HCT116 (cell line): ENCODE measurements around the gene VWC2. TPM values are rescaled to one million over a fixed set of nuclear protein-coding genes. Genes with fewer than 3 reads are reported as not detected.

Experiments
- ATAC-seq: fragments of 200-7000 bp; cut with Tn5 transposase; 2 replicates; pipeline ENCODE4 v1.9.1; 2020; ENCODE audit warnings: mild to moderate bottlenecking, moderate library complexity
- BruUV-seq: library from RNA; stranded (reverse); fragments of 400-500 nt; replicated peaks from 2 replicates; lab custom pipeline; 2021; lab: Mats Ljungman, UMichigan
- CTCF ChIA-PET: fragments of 300-600 bp; sonication (Branson Sonifier 250); formaldehyde crosslinking; loops from one replicate; lab custom pipeline; 2021; ENCODE audit warnings: antibody characterized with exemption; lab: Charles Lee
- POLR2A ChIA-PET: fragments of 300-600, 350-600 bp; sonication (Branson Sonifier 250); formaldehyde crosslinking; loops from one replicate; lab custom pipeline; 2021; ENCODE audit warnings: antibody characterized with exemption; lab: Charles Lee
- RAD21 ChIA-PET, 2 experiments: fragments of 300-600 bp; sonication (Branson Sonifier 250); formaldehyde crosslinking; loops; one replicate each; lab custom pipeline; 2023; ENCODE audit warnings: low total read pairs in 2 of 2; ENCODE audit not compliant: uncharacterized antibody in 2 of 2, unreplicated experiment in 2 of 2, low non-redundant PET in 1 of 2; lab: Charles Lee
- DNase-seq: peaks from one replicate; pipeline ENCODE4 v3.0.0-alpha.2; 2010; ENCODE audit warnings: low read depth, low spot score
- H2AFZ ChIP-seq: fragments of 200-600 bp; shearing (Covaris generic), sonication (generic); 2 replicates; pipeline ENCODE4 v1.6.1; 2017; ENCODE audit warnings: low read depth, mixed run types, mixed read lengths, antibody characterized with exemption, low read length; ENCODE audit not compliant: poor library complexity, severe bottlenecking
- H3K27ac ChIP-seq: 2 replicates; pipeline ENCODE4 v1.5.1; 2012; ENCODE audit warnings: low read depth, low read length
- H3K27me3 ChIP-seq: fragments of 200-600 bp; sonication (generic); 2 replicates; pipeline ENCODE4 v1.6.1; 2016; ENCODE audit warnings: mixed run types, low read length, mixed read lengths; ENCODE audit not compliant: insufficient read depth
- H3K36me3 ChIP-seq, 2 experiments: fragments of 200-500 bp in 1 of 2; fragments of 200-600 bp in 1 of 2; sonication (Bioruptor generic) in 1 of 2; sonication (generic) in 1 of 2; 2 replicates each; pipeline versions ENCODE4 v1.5.1 to v1.6.1; 2014 to 2016; ENCODE audit warnings: low read length in 2 of 2, inconsistent platforms in 1 of 2, mixed read lengths in 1 of 2, mixed run types in 1 of 2; ENCODE audit not compliant: insufficient read depth in 2 of 2, control insufficient read depth in 1 of 2
- H3K4me1 ChIP-seq, 2 experiments: fragments of 200-600 bp in 1 of 2; sonication (generic) in 1 of 2; 2 replicates each; pipeline versions ENCODE4 v1.5.1 to v1.6.1; 2012 to 2017; ENCODE audit warnings: low read length in 2 of 2, inconsistent platforms in 1 of 2, mild to moderate bottlenecking in 1 of 2, mixed read lengths in 1 of 2, mixed run types in 1 of 2, moderate library complexity in 1 of 2; ENCODE audit not compliant: insufficient read depth in 2 of 2, control insufficient read depth in 1 of 2
- H3K4me2 ChIP-seq: fragments of 200-600 bp; sonication (generic); 2 replicates; pipeline ENCODE4 v1.6.1; 2017; ENCODE audit warnings: mixed run types, low read length, mixed read lengths
- H3K4me3 ChIP-seq, 2 experiments: fragments of 200-600 bp in 1 of 2; sonication (generic) in 1 of 2; replicated peaks in 1 of 2; 2 replicates each; pipeline ENCODE4 v1.5.1; 2011 to 2016; ENCODE audit warnings: low read length in 2 of 2, control low read depth in 1 of 2, low read depth in 1 of 2, mild to moderate bottlenecking in 1 of 2, mixed read lengths in 1 of 2, mixed run types in 1 of 2
- H3K79me2 ChIP-seq: fragments of 200-600 bp; sonication (generic); 2 replicates; pipeline ENCODE4 v1.6.1; 2017; ENCODE audit warnings: mild to moderate bottlenecking, mixed run types, low read length, moderate library complexity, mixed read lengths; ENCODE audit not compliant: insufficient read depth
- H3K9ac ChIP-seq: fragments of 200-600 bp; sonication (generic); 2 replicates; pipeline ENCODE4 v1.6.1; 2016; ENCODE audit warnings: low read length, mixed read lengths
- H3K9me2 ChIP-seq: fragments of 200-600 bp; sonication (generic), shearing (Covaris generic); 2 replicates; pipeline ENCODE4 v1.6.1; 2017; ENCODE audit warnings: mixed run types, mild to moderate bottlenecking, moderate library complexity; ENCODE audit not compliant: insufficient read depth
- H3K9me3 ChIP-seq, 2 experiments: fragments of 200-500 bp in 1 of 2; fragments of 200-600 bp in 1 of 2; sonication (Bioruptor generic) in 1 of 2; sonication (generic) in 1 of 2; 2 replicates each; pipeline ENCODE4 v1.6.1; 2014 to 2017; ENCODE audit warnings: low read length in 2 of 2, mixed read lengths in 2 of 2, inconsistent platforms in 1 of 2, low read depth in 1 of 2, mild to moderate bottlenecking in 1 of 2, mixed run types in 1 of 2, moderate library complexity in 1 of 2; ENCODE audit not compliant: control insufficient read depth in 1 of 2, insufficient read depth in 1 of 2
- H4K20me1 ChIP-seq: fragments of 200-600 bp; sonication (generic), shearing (Covaris generic); 2 replicates; pipeline ENCODE4 v1.6.1; 2017; ENCODE audit warnings: mixed run types, mild to moderate bottlenecking, moderate library complexity; ENCODE audit not compliant: insufficient read depth
- ATF3 ChIP-seq: IDR thresholded peaks from 2 replicates; pipeline ENCODE4 v1.6.1; 2012
- EGR1 ChIP-seq: IDR thresholded peaks from 2 replicates; pipeline ENCODE4 v1.6.1; 2012; ENCODE audit warnings: low read depth
- ELF1 ChIP-seq: IDR thresholded peaks from 2 replicates; pipeline ENCODE4 v1.6.1; 2012; ENCODE audit warnings: low read depth, borderline replicate concordance
- FOSL1 ChIP-seq: IDR thresholded peaks from 2 replicates; pipeline ENCODE4 v1.6.1; 2012; ENCODE audit warnings: low read depth
- JUND ChIP-seq: IDR thresholded peaks from 2 replicates; pipeline ENCODE4 v1.6.1; 2012
- POLR2A ChIP-seq: IDR thresholded peaks from 2 replicates; pipeline ENCODE4 v1.7.0; 2011; ENCODE audit warnings: borderline replicate concordance; ENCODE audit not compliant: insufficient read depth, insufficient read length; ENCODE audit errors: extremely low read depth
- POLR2AphosphoS5 ChIP-seq: IDR thresholded peaks from 2 replicates; pipeline ENCODE4 v1.6.1; 2011; ENCODE audit warnings: mild to moderate bottlenecking, low read depth, low read length, moderate library complexity
- RAD21 ChIP-seq: IDR thresholded peaks from 2 replicates; pipeline ENCODE4 v1.6.1; 2012; ENCODE audit warnings: low read depth, mild to moderate bottlenecking
- REST ChIP-seq: IDR thresholded peaks from 2 replicates; pipeline ENCODE4 v1.6.1; 2012; ENCODE audit warnings: low read depth
- SIN3A ChIP-seq: IDR thresholded peaks from 2 replicates; pipeline ENCODE4 v1.6.1; 2012; ENCODE audit warnings: low read depth
- YY1 ChIP-seq: IDR thresholded peaks from 2 replicates; pipeline ENCODE4 v1.6.1; 2011; ENCODE audit warnings: low read length, low read depth, moderate library complexity, mild to moderate bottlenecking; ENCODE audit not compliant: insufficient replicate concordance; ENCODE audit errors: extremely low read depth
- ZNF274 ChIP-seq: fragments of 200-500 bp; sonication (Bioruptor generic); IDR thresholded peaks from 2 replicates; pipeline ENCODE4 v1.6.1; 2014; ENCODE audit warnings: mild to moderate bottlenecking, low read depth, low read length, inconsistent platforms
- intact Hi-C: fragments of 100-400 bp; cut with micrococcal nuclease; formaldehyde crosslinking; loops from 2 replicates; pipeline ENCODE4 v1.10.0; 2022
- total RNA-seq: library from RNA; stranded (reverse); gene quantifications from one replicate; pipeline ENCODE4 v1.2.1, GENCODE V29; 2021; ENCODE audit not compliant: unreplicated experiment
- TF ChIP-seq, protein P1 (sequence below): IDR thresholded peaks from 2 replicates; pipeline ENCODE4 v1.6.1; 2011; ENCODE audit warnings: mild to moderate bottlenecking, low read length, moderate library complexity; ENCODE audit not compliant: insufficient replicate concordance; ENCODE audit errors: extremely low read depth
- TF ChIP-seq, protein P2 (sequence below): IDR thresholded peaks from 2 replicates; pipeline ENCODE4 v1.6.1; 2012

The VWC2 gene
- total RNA-seq, 1 experiment from 2014 or later, result not detected

- no TSS peak for BruUV-seq
- H3K27me3 ChIP-seq, result no peaks in the 10 kb centered on the region
- no peaks in the 10 kb centered on the region for H3K36me3 ChIP-seq
- ATAC-seq (no peak), DNase-seq (no peak)
- CTCF ChIA-PET, result no interaction called here
- no peak overlapping the region for H2AFZ ChIP-seq
- H3K9ac ChIP-seq, result no peak overlapping the region
- no peaks in the 10 kb centered on the region for H3K9me2 ChIP-seq
- H3K9me3 ChIP-seq, result no peaks in the 10 kb centered on the region; a peak in 1 of 4 replicates
- no peak overlapping the region for H3K4me2 ChIP-seq
- no peaks in the 10 kb centered on the region for H3K4me1 ChIP-seq
- POLR2A ChIA-PET, result no interaction called here
- intact Hi-C loops, result no loop called here
- RAD21 ChIA-PET, result no interaction called here
- TF ChIP-seq ATF3, result no peak
- no peak for TF ChIP-seq EGR1
- no peak for TF ChIP-seq YY1
- TF ChIP-seq RAD21, result no peak
- no peak for TF ChIP-seq JUND
- no peak for TF ChIP-seq FOSL1
- TF ChIP-seq ELF1, result no peak
- no peaks in the 10 kb centered on the region for H4K20me1 ChIP-seq
- H3K4me3 ChIP-seq, result no peak overlapping the region
- H3K79me2 ChIP-seq, result no peaks in the 10 kb centered on the region
- no peak overlapping the region for H3K27ac ChIP-seq
Observed at GRCh38 chr7:49840751-49841405, 67.4 kb downstream of the VWC2 start.

GRCh38 chr7:49845626-49846025 lies 72.2 kb downstream of the VWC2 start:
- Histone ChIP-seq H3K27ac (no peak overlapping the region), H3K9me2 (no peaks in the 10 kb centered on the region), H2AFZ (no peak overlapping the region), H3K27me3 (no peaks in the 10 kb centered on the region), H3K9me3 (no peaks in the 10 kb centered on the region; a peak in 1 of 4 replicates), H3K9ac (no peak overlapping the region), H3K4me3 (no peak overlapping the region), H3K4me2 (no peak overlapping the region), H4K20me1 (no peaks in the 10 kb centered on the region), H3K79me2 (no peaks in the 10 kb centered on the region), H3K4me1 (no peaks in the 10 kb centered on the region), H3K36me3 (no peaks in the 10 kb centered on the region)
- DNase-seq (no peak), ATAC-seq (no peak)
- no TSS peak for BruUV-seq
- POLR2A ChIA-PET, result no interaction called here
- CTCF ChIA-PET, result no interaction called here
- RAD21 ChIA-PET, result no interaction called here
- intact Hi-C loops, result no loop called here
- TF ChIP-seq POLR2AphosphoS5 (no peak), SIN3A (no peak), REST (no peak), POLR2A (no peak), ZNF274 (no peak), RAD21 (no peak), EGR1 (no peak)
- TF ChIP-seq, protein P1, sequence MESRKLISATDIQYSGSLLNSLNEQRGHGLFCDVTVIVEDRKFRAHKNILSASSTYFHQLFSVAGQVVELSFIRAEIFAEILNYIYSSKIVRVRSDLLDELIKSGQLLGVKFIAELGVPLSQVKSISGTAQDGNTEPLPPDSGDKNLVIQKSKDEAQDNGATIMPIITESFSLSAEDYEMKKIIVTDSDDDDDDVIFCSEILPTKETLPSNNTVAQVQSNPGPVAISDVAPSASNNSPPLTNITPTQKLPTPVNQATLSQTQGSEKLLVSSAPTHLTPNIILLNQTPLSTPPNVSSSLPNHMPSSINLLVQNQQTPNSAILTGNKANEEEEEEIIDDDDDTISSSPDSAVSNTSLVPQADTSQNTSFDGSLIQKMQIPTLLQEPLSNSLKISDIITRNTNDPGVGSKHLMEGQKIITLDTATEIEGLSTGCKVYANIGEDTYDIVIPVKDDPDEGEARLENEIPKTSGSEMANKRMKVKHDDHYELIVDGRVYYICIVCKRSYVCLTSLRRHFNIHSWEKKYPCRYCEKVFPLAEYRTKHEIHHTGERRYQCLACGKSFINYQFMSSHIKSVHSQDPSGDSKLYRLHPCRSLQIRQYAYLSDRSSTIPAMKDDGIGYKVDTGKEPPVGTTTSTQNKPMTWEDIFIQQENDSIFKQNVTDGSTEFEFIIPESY, result no peak
- TF ChIP-seq, protein P2, sequence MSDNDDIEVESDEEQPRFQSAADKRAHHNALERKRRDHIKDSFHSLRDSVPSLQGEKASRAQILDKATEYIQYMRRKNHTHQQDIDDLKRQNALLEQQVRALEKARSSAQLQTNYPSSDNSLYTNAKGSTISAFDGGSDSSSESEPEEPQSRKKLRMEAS, result no peak
